GM18526 (cell line): ENCODE results near the gene MT1B.

ENCODE experiments used
- POLR2A ChIP-seq: IDR thresholded peaks from 3 replicates; pipeline ENCODE4 v1.6.1; 2011; ENCODE audit not compliant: insufficient read length; ENCODE audit errors: extremely low read depth

The MT1B gene

GRCh38 chr16:56615353-56615752, 36.3 kb upstream of the MT1B start:
- no peak for TF ChIP-seq POLR2A

- no peak for TF ChIP-seq POLR2A
Observed at GRCh38 chr16:56616608-56617211, 35.0 kb upstream of the MT1B start.

GRCh38 chr16:56617212-56618085, 34.2 kb upstream of the MT1B start:
- no peak for TF ChIP-seq POLR2A

- TF ChIP-seq POLR2A = no peak
Observed at GRCh38 chr16:56618138-56618537, 33.5 kb upstream of the MT1B start.

GRCh38 chr16:56620339-56620897, 31.3 kb upstream of the MT1B start:
- no peak for TF ChIP-seq POLR2A

- TF ChIP-seq POLR2A = no peak
Observed at GRCh38 chr16:56623637-56624036, 28.0 kb upstream of the MT1B start.

- peak; percentile 53 for TF ChIP-seq POLR2A
Observed at GRCh38 chr16:56625140-56625942, 26.3 kb upstream of the MT1B start, which contains the start of gene MT1E. MT1E (plus strand) TSS chr16:56625781; CDS start chr16:56625852, 71 bp downstream.

- TF ChIP-seq POLR2A = no peak
Observed at GRCh38 chr16:56625943-56626654, 25.6 kb upstream of the MT1B start.

- no peak for TF ChIP-seq POLR2A
Observed at GRCh38 chr16:56626685-56627084, 25.0 kb upstream of the MT1B start.

GRCh38 chr16:56628486-56629350, 23.0 kb upstream of the MT1B start:
- no peak for TF ChIP-seq POLR2A

- TF ChIP-seq POLR2A = no peak
Observed at GRCh38 chr16:56629531-56629930, 22.2 kb upstream of the MT1B start.

GRCh38 chr16:56630134-56630533, 21.6 kb upstream of the MT1B start:
- TF ChIP-seq POLR2A = no peak

- TF ChIP-seq POLR2A = no peak
Observed at GRCh38 chr16:56631197-56631596, 20.5 kb upstream of the MT1B start.

- no peak for TF ChIP-seq POLR2A
Observed at GRCh38 chr16:56631832-56632155, 19.9 kb upstream of the MT1B start.
